Ecto neural progenitor cell (in vitro differentiated cells): Measurements from ENCODE around the gene RBBP8NL.

Source experiments
- DNase-seq: peaks from one replicate; pipeline ENCODE4 v3.0.0-alpha.2; 2018; ENCODE audit warnings: low spot score

The RBBP8NL gene

GRCh38 chr20:62462976-62463592 is 35.7 kb upstream of the RBBP8NL start:
- DNase-seq, result no peak

DNA sequence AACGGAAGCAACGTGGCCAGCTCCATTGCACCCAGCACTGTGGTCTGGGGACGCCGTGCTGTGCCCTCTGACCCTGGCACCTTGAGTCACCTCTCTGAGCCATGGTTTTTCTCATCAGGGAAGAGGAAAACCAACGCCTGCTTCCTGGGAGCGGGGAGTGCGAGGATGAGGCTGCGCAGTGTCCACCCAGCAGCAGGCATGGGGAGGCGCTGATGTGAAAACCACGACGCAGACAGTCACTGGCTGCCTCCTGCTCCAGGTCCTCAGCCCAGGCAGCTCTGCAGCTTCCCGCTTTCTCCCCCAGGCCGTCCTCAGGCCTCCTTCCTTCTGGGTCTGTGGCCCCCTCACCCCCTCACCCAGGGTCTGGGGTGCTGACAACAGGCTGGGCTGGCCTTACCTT is 34.5 kb upstream of the RBBP8NL start:
- no peak for DNase-seq

- no peak for DNase-seq
Observed at GRCh38 chr20:62461157-62461556, 33.8 kb upstream of the RBBP8NL start.

DNA sequence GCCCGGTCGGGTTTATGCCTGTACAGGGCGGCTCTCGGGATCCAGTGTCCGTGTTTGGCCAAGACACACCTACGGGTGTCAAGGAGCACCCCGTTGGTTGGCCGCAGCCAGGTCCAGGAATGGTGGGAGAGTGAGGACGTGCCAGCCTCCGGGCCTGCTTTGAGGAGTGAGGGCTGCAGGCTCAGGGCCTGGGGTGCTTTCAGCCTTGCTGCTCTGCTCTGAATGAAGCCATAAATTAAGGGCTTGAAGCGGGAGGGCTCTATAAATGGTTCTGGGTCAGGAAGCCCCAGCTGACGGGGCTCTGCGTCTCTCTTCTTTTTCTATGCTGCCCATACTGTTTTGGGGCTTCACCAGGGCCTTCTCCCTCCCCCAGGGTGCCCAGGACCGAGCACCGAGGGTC is 33.3 kb upstream of the RBBP8NL start:
- no peak for DNase-seq

- DNase-seq, result no peak
Observed at GRCh38 chr20:62459488-62459887, 32.1 kb upstream of the RBBP8NL start.

DNA sequence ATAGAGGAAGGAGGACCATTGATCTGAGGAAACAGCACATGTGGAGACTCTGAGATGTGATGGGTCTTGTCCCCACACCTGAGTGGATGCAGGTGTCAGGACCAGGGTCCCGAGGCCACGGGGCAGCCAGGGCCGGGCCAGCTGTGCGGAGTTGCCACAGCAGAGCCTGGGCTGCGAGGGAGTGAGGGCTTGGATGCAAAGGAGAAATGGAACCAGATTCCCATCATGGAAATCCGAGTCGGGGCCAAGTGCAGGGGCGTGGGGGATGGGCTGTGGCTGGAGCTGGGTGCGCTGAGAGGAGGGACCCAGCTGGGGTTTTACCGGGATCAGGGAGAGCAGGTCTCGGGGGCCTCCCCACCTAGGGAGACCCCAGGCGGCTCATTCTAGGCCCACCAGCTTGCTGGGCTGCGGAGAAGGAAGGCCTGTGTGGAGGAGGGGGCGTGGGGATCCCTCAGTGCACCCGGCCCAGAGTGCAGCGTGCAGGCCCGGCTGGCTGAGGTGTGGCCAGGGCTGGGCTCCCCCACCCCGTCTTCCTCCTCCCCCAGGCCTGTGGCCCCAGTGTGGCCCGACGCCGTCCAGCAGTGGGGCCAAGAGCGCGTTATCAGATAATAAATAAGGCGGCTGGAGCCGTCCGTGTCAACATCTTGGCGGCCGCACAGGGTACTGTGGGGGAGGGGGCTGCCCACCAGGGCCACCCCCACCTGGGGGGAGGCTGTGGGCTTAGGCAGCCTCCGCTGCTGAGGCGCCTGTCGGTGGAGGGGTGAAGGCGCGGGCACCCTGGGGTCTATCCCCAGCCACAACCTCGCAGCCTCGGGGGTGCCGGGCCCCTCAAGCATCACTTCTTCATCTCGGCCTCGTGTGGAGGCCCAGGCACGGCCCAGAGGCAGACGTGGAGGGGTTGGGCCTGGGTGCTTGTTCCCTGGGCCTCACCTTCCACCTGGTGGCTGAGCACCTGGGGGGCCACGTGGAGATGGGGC is 31.2 kb upstream of the RBBP8NL start:
- DNase-seq, result no peak

GRCh38 chr20:62457831-62458230 is 30.5 kb upstream of the RBBP8NL start:
- no peak for DNase-seq

GRCh38 chr20:62457098-62457497 is 29.8 kb upstream of the RBBP8NL start:
- no peak for DNase-seq

DNA sequence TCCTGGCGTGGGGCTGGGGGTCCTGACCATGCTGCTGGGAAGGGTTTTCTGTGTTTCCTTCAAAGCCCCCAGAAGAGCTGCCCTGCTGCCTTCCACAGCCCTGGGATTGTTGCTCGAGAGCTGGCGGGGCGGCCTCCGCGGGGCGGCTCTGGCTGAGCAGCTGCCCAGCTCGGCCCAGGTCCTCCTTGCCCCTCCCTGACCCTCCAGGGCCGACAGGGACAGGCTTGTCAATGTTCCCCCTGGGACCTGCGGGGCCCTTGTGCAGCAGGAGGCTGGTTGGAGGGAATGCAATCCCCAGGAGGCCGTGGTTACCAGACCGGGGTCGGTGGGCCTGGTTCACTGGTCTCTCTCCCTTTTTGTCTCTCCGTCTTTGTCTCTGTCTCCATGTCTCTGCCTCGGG is 28.6 kb upstream of the RBBP8NL start:
- DNase-seq, result no peak

- DNase-seq, result no peak
Observed at GRCh38 chr20:62454904-62455636, 27.7 kb upstream of the RBBP8NL start.

- no peak for DNase-seq
Observed at GRCh38 chr20:62453186-62453808, 26.0 kb upstream of the RBBP8NL start.

DNA sequence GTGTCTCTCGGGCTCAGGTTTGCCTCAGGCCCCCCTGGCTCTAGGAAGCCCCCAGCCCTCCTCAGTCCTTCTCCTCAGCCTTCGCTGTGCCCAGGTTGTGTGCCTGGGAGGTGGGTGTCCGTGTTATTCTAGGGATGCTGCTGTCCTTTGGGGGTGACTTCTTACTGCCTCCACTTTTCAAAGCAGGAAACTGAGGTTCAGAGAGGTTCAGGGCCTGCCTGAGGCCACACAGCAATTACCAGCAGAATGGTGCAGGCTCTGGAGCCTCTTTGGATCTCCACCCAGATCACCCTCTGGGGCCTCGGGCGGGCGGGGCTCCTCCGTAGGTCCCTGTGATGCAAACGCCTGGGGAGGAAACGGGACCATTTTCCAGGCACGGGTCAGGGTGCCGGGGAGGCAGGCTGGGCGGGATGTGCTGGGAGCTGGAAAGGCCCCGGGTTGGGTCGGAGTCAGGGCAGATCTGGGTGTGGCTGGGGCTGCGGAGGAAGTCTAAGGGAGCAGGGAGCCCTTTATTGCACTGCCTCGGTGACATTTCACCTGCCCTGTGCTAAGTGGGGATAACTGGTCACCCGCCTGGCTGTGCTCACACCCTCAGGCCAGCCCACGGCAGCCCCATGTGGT is 25.2 kb upstream of the RBBP8NL start:
- no peak for DNase-seq

DNA sequence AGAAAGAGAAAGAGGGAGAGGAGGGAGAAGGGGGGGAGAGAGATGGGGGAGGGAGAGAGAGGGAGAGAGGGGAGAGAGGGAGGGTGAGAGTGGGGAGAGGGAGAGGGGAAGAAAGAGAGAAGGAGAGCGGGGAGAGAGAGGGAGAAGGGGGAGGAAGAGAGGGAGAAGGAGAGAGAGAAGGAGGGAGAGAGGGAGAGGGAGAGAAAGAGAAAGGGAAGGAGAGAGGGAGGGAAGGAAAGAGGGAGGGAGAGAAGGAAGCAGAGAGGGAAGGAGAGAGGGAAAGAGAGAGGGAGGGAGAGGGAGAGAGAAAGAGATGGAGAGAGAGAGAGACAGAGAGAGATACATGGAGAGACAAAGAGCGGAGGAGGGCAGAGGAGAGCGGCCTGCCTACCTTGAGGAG is 24.6 kb upstream of the RBBP8NL start:
- no peak for DNase-seq

GRCh38 chr20:62451156-62451767 is 23.9 kb upstream of the RBBP8NL start:
- no peak for DNase-seq

- DNase-seq, result no peak
Observed at GRCh38 chr20:62449951-62450691, 22.8 kb upstream of the RBBP8NL start.

- DNase-seq, result peak; percentile 69
Observed at GRCh38 chr20:62448788-62449187, 21.4 kb upstream of the RBBP8NL start.

- no peak for DNase-seq
Observed at GRCh38 chr20:62448038-62448437, 20.7 kb upstream of the RBBP8NL start.

DNA sequence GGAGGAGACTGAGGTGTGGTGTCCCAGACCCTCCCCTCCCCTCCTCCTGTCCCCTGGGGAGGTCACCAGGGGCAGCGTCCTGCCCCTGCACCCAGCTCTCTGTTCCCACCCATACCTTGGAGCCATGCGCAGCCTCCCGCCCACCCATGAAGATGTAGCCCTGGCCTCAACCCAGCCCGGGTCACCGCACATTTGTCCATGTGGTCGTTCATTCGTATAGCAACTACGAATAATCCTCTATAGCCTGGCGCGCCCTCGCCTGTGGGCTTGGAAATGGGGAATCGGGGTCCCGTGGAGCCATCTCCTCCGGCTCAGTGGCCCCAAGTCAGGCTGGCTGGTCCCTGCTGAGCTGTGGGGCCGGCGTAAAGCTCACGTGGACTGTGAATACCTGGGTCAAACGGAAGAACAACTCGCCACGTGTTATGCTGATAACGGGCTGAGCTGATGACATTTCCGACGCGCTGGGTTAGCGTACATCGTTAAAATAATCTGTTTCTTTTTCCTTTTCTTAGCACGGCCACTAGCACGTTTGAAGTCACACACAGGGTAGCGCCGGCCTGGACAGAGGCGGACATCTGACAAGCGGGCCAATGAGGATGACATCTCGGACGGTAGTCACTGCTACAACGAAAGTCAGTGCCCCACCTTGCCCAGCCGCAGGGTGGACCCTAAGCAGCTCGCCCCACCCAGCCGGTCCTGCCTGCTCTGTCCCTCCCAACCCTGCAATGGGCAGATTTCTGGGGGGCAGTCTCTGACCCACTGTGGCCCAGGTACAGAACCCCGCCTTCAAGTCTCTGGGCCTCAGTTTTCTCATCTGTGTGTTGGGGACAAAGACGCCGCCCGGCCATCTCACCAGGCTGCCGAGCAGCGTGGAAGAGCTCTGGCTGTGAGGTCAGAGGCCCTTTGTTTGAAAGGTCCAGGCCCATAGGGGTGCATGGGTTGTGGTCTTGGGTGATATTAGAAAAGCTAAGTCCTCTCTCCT is 19.8 kb upstream of the RBBP8NL start:
- no peak for DNase-seq

- DNase-seq, result no peak
Observed at GRCh38 chr20:62446481-62446880, 19.1 kb upstream of the RBBP8NL start.
